Measurements from ENCODE around the gene BID.

The BID gene

DNA sequence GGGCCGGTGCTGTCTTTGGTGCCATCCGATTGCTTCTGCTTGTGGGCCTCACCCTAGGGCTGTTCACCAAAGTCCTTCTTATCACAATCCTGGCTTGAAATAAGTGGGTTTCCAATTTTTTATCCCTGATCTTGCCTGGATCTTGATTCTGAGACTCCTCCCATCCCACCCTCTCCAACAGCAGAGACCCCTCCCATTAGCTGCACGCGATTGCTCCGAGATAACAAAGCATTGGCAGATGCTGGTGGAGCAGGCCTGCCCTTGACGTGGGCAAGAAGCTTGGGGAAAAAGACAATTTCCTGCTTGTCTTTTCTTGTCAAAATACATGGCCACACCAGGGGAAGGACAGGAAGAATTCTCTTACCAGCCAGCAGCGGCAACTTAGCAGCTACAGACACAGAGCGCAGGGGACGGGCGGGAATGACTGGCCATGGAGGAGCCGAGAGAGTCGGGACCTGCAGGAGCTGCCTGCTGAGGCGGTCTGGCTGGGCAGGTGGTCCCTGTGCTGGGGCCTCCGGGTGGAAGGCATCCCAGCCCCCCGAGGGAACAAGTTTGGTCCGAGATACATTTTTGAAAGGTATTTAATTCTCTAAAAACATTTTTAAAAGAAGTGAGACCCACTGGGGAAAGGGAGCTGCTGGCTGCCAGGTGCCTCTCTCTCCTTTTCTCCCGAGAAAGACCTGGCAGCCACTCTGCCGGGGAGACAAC lies 9.7 kb upstream of the BID start:
- no peak overlapping the region for H3K4me3 Mint-ChIP-seq
- peaks cover 3% of the 10 kb centered on the region for H3K36me3 Mint-ChIP-seq
- H3K9me3 Mint-ChIP-seq = no peaks in the 10 kb centered on the region
- no peak overlapping the region for H3K27ac Mint-ChIP-seq
- no peak for ATAC-seq (ENCODE audit: low read depth)
- DNase-seq (ENCODE audit: low spot score in 2 of 2) = no peak
- H3K4me1 Mint-ChIP-seq = peaks cover 26% of the 10 kb centered on the region
- H3K27me3 Mint-ChIP-seq = no peaks in the 10 kb centered on the region

- peaks cover 32% of the 10 kb centered on the region for H3K4me1 Mint-ChIP-seq
- H3K27ac Mint-ChIP-seq = peak overlapping the region; percentile 26
- no peak overlapping the region for H3K4me3 Mint-ChIP-seq
These were observed 9.0 kb upstream of the BID start for GRCh38 chr22:17783312-17783711.

DNA sequence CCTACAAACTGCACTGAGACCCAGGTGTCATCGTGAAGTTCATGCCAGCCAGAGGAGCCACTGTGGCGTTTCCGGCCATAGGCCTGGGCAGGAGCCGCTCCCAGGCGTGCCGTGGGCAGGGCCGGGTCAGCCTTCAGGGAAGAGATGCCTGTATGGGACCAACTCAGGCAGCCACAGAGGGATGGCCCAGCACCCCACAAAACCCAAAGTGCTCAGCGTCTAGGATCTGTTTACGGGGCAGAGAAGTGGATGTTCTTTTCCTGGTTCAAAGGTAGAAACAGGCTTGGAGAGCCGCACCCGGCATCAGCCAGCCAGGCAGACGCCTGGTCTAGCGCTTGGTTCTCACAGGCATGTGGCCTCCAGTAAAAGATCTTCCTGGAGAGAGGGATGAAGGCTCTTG lies 8.4 kb upstream of the BID start:
- Mint-ChIP-seq H3K27me3 (no peaks in the 10 kb centered on the region), H3K4me1 (peaks cover 36% of the 10 kb centered on the region), H3K36me3 (peaks cover 3% of the 10 kb centered on the region), H3K27ac (peak overlapping the region; percentile 26), H3K9me3 (no peaks in the 10 kb centered on the region), H3K4me3 (no peak overlapping the region)
- ATAC-seq (ENCODE audit: low read depth) (no peak), DNase-seq (ENCODE audit: low spot score in 2 of 2) (no peak)

More at GRCh38 chr22:17783312-17783711, 9.0 kb upstream of the BID start:
- no peaks in the 10 kb centered on the region for H3K9me3 Mint-ChIP-seq
- H3K36me3 Mint-ChIP-seq = peaks cover 3% of the 10 kb centered on the region
- ATAC-seq (ENCODE audit: low read depth) = no peak
- DNase-seq (ENCODE audit: low spot score in 2 of 2) = no peak
- H3K27me3 Mint-ChIP-seq = no peaks in the 10 kb centered on the region

DNA sequence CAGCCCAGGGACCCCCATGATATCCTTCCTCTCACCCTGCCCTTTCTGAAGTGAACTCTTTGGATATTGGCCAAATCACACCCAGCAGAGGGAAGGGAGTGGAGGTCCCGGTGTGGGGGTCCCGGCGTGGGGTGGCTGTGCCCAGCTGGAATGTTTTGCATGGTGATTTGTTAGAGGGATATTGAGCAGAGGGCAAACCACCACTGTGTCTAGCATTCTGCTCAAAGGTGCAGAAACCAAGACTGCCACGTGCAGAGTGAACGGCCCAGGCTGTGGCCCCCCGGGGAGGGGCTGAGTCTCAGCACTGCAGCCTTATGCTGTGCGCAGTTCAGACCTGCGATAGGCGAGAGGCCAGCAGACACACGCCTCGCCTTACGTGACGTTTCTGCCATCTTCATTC lies 7.9 kb upstream of the BID start:
- DNase-seq (ENCODE audit: low spot score in 2 of 2) (no peak), ATAC-seq (ENCODE audit: low read depth) (no peak)
- Mint-ChIP-seq H3K4me1 (peaks cover 40% of the 10 kb centered on the region), H3K4me3 (no peak overlapping the region), H3K9me3 (no peaks in the 10 kb centered on the region), H3K27me3 (no peaks in the 10 kb centered on the region), H3K36me3 (peaks cover 3% of the 10 kb centered on the region), H3K27ac (peak overlapping the region; percentile 26)

GRCh38 chr22:17781319-17782031 lies 7.2 kb upstream of the BID start:
- H3K4me3 Mint-ChIP-seq = no peak overlapping the region
- ATAC-seq (ENCODE audit: low read depth) = peak; percentile 41
- DNase-seq (ENCODE audit: low spot score in 2 of 2) = peak; percentile 32 to 43
- peaks cover 40% of the 10 kb centered on the region for H3K4me1 Mint-ChIP-seq
- no peaks in the 10 kb centered on the region for H3K27me3 Mint-ChIP-seq
- H3K9me3 Mint-ChIP-seq = no peaks in the 10 kb centered on the region
- H3K27ac Mint-ChIP-seq = peak overlapping the region; percentile 88
- peaks cover 3% of the 10 kb centered on the region for H3K36me3 Mint-ChIP-seq

- no peaks in the 10 kb centered on the region for H3K27me3 Mint-ChIP-seq
- ATAC-seq (ENCODE audit: low read depth) = no peak
- H3K9me3 Mint-ChIP-seq = no peaks in the 10 kb centered on the region
- peaks cover 3% of the 10 kb centered on the region for H3K36me3 Mint-ChIP-seq
- peak overlapping the region; percentile 88 for H3K27ac Mint-ChIP-seq
- peak overlapping the region; percentile 3 for H3K4me3 Mint-ChIP-seq
- H3K4me1 Mint-ChIP-seq = peaks cover 44% of the 10 kb centered on the region
- DNase-seq (ENCODE audit: low spot score in 2 of 2) = no peak
These were observed 6.6 kb upstream of the BID start for GRCh38 chr22:17780741-17781318.

DNA sequence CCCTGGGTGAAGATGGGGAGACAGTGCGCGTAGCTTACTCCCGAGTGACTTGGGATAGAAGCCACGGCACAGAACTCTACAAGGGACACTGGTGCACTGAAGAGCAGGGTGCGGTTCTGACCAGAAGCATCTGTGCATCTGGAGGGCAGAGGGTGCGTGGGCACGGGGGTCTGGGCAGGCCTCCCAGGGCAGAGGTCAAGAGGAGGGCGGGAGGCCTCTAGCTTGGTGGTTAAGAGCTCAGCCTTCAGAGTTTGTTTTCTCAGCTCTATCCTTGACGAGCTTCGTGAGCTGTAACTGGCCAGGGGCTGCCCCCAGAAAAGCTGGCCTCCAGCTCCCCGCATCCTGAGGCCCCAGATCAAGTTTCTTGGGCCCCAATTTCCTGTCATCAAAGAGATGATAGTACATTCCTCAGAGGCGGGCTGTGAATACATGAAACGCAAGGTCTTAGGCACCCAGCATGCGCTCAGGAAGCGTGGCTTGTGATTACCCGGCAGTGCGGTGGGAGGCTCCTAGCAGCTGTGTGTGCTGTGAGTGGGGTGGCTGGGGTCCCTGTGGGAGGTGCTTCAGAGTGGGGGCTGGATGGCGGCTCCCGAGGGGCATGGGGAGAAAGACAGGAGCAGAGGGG lies 6.0 kb upstream of the BID start:
- Mint-ChIP-seq H3K36me3 (peaks cover 3% of the 10 kb centered on the region), H3K4me3 (peak overlapping the region; percentile 18), H3K27ac (peak overlapping the region; percentile 88), H3K27me3 (no peaks in the 10 kb centered on the region), H3K9me3 (no peaks in the 10 kb centered on the region), H3K4me1 (peaks cover 49% of the 10 kb centered on the region)
- no peak for DNase-seq (ENCODE audit: low spot score in 2 of 2)
- no peak for ATAC-seq (ENCODE audit: low read depth)

GRCh38 chr22:17779286-17780115 lies 5.2 kb upstream of the BID start:
- DNase-seq (ENCODE audit: low spot score in 2 of 2) = no peak
- H3K27ac Mint-ChIP-seq = peak overlapping the region; percentile 99
- H3K36me3 Mint-ChIP-seq = peaks cover 3% of the 10 kb centered on the region
- H3K4me3 Mint-ChIP-seq = peak overlapping the region; percentile 99
- no peak for ATAC-seq (ENCODE audit: low read depth)
- H3K4me1 Mint-ChIP-seq = peaks cover 51% of the 10 kb centered on the region
- no peaks in the 10 kb centered on the region for H3K27me3 Mint-ChIP-seq
- H3K9me3 Mint-ChIP-seq = no peaks in the 10 kb centered on the region

DNA sequence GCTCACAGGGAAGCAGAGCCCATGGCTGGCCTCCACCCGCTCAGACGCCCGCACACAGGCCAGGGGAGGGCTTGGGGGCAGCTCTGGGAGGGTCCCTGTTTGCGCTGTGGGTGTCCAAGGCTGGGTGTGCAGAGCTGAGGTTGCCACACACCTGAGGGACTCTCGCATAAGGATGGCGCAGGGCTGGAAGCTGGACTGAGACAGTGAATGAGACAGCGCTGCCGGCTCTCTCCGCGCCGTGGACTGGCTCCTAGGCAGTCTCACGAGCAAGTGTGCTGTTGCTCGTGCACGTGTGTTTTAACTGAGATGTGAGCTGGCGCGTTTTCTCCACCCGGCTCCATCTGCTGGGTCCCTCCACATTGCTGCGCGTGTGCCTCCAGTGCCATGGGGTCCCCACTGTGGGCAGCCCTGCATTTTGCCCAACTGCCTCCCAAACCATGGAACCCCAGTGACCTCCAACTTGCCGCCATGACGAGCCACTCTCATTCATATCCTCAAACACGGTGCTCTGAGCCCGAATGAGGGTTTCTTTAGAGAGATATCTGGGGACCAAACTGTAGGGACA lies 4.2 kb upstream of the BID start:
- Mint-ChIP-seq H3K27ac (peak overlapping the region; percentile 99), H3K27me3 (no peaks in the 10 kb centered on the region), H3K9me3 (no peaks in the 10 kb centered on the region), H3K4me1 (peaks cover 52% of the 10 kb centered on the region), H3K4me3 (peak overlapping the region; percentile 99), H3K36me3 (peaks cover 3% of the 10 kb centered on the region)
- ATAC-seq (ENCODE audit: low read depth) = no peak
- DNase-seq (ENCODE audit: low spot score in 2 of 2) = no peak

DNA sequence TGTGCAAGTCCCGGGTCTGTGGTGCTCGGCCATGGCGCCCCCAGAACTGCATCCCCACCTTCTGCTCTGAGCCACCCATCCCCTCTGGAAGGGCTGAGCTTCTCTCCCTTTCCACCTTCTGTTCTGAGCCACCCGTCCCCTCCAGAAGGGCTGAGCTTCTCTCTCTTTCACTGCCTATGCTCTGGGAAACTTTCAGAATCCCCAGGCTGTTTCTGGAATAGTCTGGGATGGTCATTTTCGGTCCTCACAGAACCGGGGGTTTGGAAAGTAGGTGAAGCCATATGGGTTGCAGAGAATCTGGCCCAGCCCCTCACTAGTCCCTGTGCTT lies 3.4 kb upstream of the BID start:
- Mint-ChIP-seq H3K27ac (peak overlapping the region; percentile 99), H3K27me3 (no peaks in the 10 kb centered on the region), H3K4me1 (peaks cover 60% of the 10 kb centered on the region), H3K9me3 (no peaks in the 10 kb centered on the region), H3K4me3 (peak overlapping the region; percentile 99), H3K36me3 (peaks cover 3% of the 10 kb centered on the region)
- no peak for ATAC-seq (ENCODE audit: low read depth)
- DNase-seq (ENCODE audit: low spot score in 2 of 2) = no peak

GRCh38 chr22:17777005-17777716 lies 2.9 kb upstream of the BID start:
- peak; percentile 61 for ATAC-seq (ENCODE audit: low read depth)
- Mint-ChIP-seq H3K4me3 (peak overlapping the region; percentile 99), H3K9me3 (no peaks in the 10 kb centered on the region), H3K4me1 (peaks cover 59% of the 10 kb centered on the region), H3K27ac (peak overlapping the region; percentile 99), H3K27me3 (no peaks in the 10 kb centered on the region), H3K36me3 (peaks cover 3% of the 10 kb centered on the region)
- DNase-seq (ENCODE audit: low spot score in 2 of 2) = peak; percentile 60 to 71

GRCh38 chr22:17775781-17776465 lies 1.7 kb upstream of the BID start:
- H3K4me1 Mint-ChIP-seq = peaks cover 64% of the 10 kb centered on the region
- H3K36me3 Mint-ChIP-seq = peaks cover 3% of the 10 kb centered on the region
- H3K4me3 Mint-ChIP-seq = peak overlapping the region; percentile 64
- H3K27me3 Mint-ChIP-seq = no peaks in the 10 kb centered on the region
- peak overlapping the region; percentile 90 for H3K27ac Mint-ChIP-seq
- ATAC-seq (ENCODE audit: low read depth) (no peak), DNase-seq (ENCODE audit: low spot score in 2 of 2) (no peak)
- H3K9me3 Mint-ChIP-seq = no peaks in the 10 kb centered on the region

Measured in memory B cell (primary cell).